Neural cell (in vitro differentiated cells): ENCODE measurements around the gene COA4. TPM values are rescaled to one million over a fixed set of nuclear protein-coding genes. Genes with fewer than 3 reads are reported as not detected.

Experiments used
- H2AFZ ChIP-seq: fragments of 200-600, 300-800 bp; sonication (generic), shearing (Covaris generic); 2 replicates; pipeline ENCODE4 v1.6.0; 2014; ENCODE audit warnings: low read depth, mild to moderate bottlenecking, antibody characterized with exemption, low read length, moderate library complexity
- H3F3A ChIP-seq: fragments of 200-600 bp; shearing (Covaris generic); 2 replicates; pipeline ENCODE4 v1.6.1; 2016; ENCODE audit warnings: mild to moderate bottlenecking, moderate library complexity, mixed read lengths, antibody characterized with exemption, low read length; ENCODE audit not compliant: insufficient read depth, poor library complexity, severe bottlenecking
- H3K27ac ChIP-seq: fragments of 200-600, 300-800 bp; sonication (generic), shearing (Covaris generic); 2 replicates; pipeline ENCODE4 v1.5.1; 2014; ENCODE audit warnings: mild to moderate bottlenecking, low read length, moderate library complexity
- H3K27me3 ChIP-seq: fragments of 300-800, 200-600 bp; sonication (generic), shearing (Covaris generic); 2 replicates; pipeline ENCODE4 v1.6.0; 2014; ENCODE audit warnings: mild to moderate bottlenecking, low read depth, low read length, moderate library complexity; ENCODE audit not compliant: insufficient read depth
- H3K36me3 ChIP-seq: fragments of 300-800, 200-600 bp; sonication (generic), shearing (Covaris generic); 2 replicates; pipeline ENCODE4 v1.5.1; 2014; ENCODE audit warnings: mild to moderate bottlenecking, antibody characterized with exemption, low read length, moderate library complexity; ENCODE audit not compliant: insufficient read depth
- H3K4me2 ChIP-seq: fragments of 300-800, 200-600 bp; sonication (generic), shearing (Covaris generic); 2 replicates; pipeline ENCODE4 v1.6.0; 2014; ENCODE audit warnings: mild to moderate bottlenecking, low read length
- H3K4me3 ChIP-seq: fragments of 300-800, 200-600 bp; sonication (generic), shearing (Covaris generic); 2 replicates; pipeline ENCODE4 v1.5.1; 2014; ENCODE audit warnings: mild to moderate bottlenecking, low read length, moderate library complexity
- H3K79me2 ChIP-seq: fragments of 200-600 bp; shearing (Covaris generic); replicated peaks from 2 replicates; pipeline ENCODE4 v1.6.0; 2014; ENCODE audit warnings: mild to moderate bottlenecking, low read length, moderate library complexity; ENCODE audit not compliant: insufficient read depth
- H3K9ac ChIP-seq: fragments of 300-800, 200-600 bp; sonication (generic), shearing (Covaris generic); 2 replicates; pipeline ENCODE4 v1.6.1; 2016; ENCODE audit warnings: mild to moderate bottlenecking, low read length, mixed read lengths
- H3K9me2 ChIP-seq: fragments of 200-600 bp; shearing (Covaris generic); 2 replicates; pipeline ENCODE4 v1.6.1; 2016; ENCODE audit warnings: mild to moderate bottlenecking, low read length, mixed read lengths; ENCODE audit not compliant: insufficient read depth
- H3K9me3 ChIP-seq: fragments of 200-600, 300-800 bp; sonication (generic), shearing (Covaris generic); 2 replicates; pipeline ENCODE4 v1.6.1; 2016; ENCODE audit warnings: mild to moderate bottlenecking, mixed run types, low read length, moderate library complexity, mixed read lengths
- H4K20me1 ChIP-seq: fragments of 200-600 bp; shearing (Covaris generic); 2 replicates; pipeline ENCODE4 v1.6.1; 2016; ENCODE audit warnings: mild to moderate bottlenecking, mixed run types; ENCODE audit not compliant: insufficient read depth
- CTCF ChIP-seq: fragments of 450-650 bp; IDR thresholded peaks from 2 replicates; pipeline ENCODE4 v1.5.1; 2014; ENCODE audit warnings: antibody characterized with exemption, mild to moderate bottlenecking, moderate library complexity; ENCODE audit not compliant: poor library complexity, severe bottlenecking
- EZH2 ChIP-seq: fragments of 200-600, 300-800 bp; shearing (Covaris generic), sonication (generic); IDR thresholded peaks from 2 replicates; pipeline ENCODE4 v1.6.1; 2014; ENCODE audit warnings: antibody characterized with exemption, low read length, borderline replicate concordance, mild to moderate bottlenecking; ENCODE audit not compliant: insufficient read depth, poor library complexity, severe bottlenecking
- RAD21 ChIP-seq: fragments of 450-650 bp; conservative IDR thresholded peaks from 2 replicates; pipeline ENCODE4 v1.6.1; 2014; ENCODE audit warnings: antibody characterized with exemption, mild to moderate bottlenecking, moderate library complexity
- SMC3 ChIP-seq: fragments of 450-650 bp; conservative IDR thresholded peaks from 2 replicates; pipeline ENCODE4 v1.6.1; 2014; ENCODE audit warnings: antibody characterized with exemption, mild to moderate bottlenecking, moderate library complexity; ENCODE audit not compliant: poor library complexity
- polyA plus RNA-seq: library from polyadenylated mRNA; depleted of rRNA; stranded (reverse); fragments of >200 nt; gene quantifications from 2 replicates; pipeline ENCODE4 v1.2.3, GENCODE V29; 2014

Gene COA4
- polyA plus RNA-seq, 1 donor from 2014 or later, result 108 TPM

- Histone ChIP-seq H4K20me1 (no peaks in the 10 kb centered on the region), H3K36me3 (no peaks in the 10 kb centered on the region), H3K4me3 (no peak overlapping the region), H3K9me3 (no peaks in the 10 kb centered on the region), H3F3A (no peaks in the 10 kb centered on the region), H3K79me2 (no peaks in the 10 kb centered on the region), H2AFZ (no peak overlapping the region), H3K4me2 (no peak overlapping the region), H3K9me2 (no peaks in the 10 kb centered on the region), H3K27me3 (no peaks in the 10 kb centered on the region), H3K9ac (no peak overlapping the region), H3K27ac (no peak overlapping the region)
- TF ChIP-seq SMC3 (no peak), RAD21 (no peak), EZH2 (no peak), CTCF (no peak)
Observed at GRCh38 chr11:73830261-73830660, 46.4 kb downstream of the COA4 start.

Other genes starting within 250 kb of the COA4 start
- gene PLEKHB1, start 230.3 kb downstream of the COA4 start, polyA plus RNA-seq, result 0.25 and 0.40 TPM in 2 replicates
- 155 and 207 TPM in 2 replicates for gene RAB6A, start 115.8 kb downstream of the COA4 start, polyA plus RNA-seq
- 98.3 and 99.9 TPM in 2 replicates for gene MRPL48, start 89.0 kb downstream of the COA4 start, polyA plus RNA-seq
- 80.3 and 86.9 TPM in 2 replicates for gene PAAF1, start 153 bp upstream of the COA4 start, polyA plus RNA-seq
- not detected in 2 replicates for gene DNAJB13, start 74.2 kb upstream of the COA4 start, polyA plus RNA-seq
- gene UCP2, start 106.0 kb upstream of the COA4 start, polyA plus RNA-seq, result not detected in 2 replicates
- 6.8 and 7.8 TPM in 2 replicates for gene UCP3, start 132.2 kb upstream of the COA4 start, polyA plus RNA-seq